DMS79 (cell line): ENCODE data around the gene SRGAP3.

ENCODE experiments used
- DNase-seq: peaks from one replicate; lab custom pipeline; 2025; lab: John Stamatoyannopoulos, UW

SRGAP3 gene

DNA sequence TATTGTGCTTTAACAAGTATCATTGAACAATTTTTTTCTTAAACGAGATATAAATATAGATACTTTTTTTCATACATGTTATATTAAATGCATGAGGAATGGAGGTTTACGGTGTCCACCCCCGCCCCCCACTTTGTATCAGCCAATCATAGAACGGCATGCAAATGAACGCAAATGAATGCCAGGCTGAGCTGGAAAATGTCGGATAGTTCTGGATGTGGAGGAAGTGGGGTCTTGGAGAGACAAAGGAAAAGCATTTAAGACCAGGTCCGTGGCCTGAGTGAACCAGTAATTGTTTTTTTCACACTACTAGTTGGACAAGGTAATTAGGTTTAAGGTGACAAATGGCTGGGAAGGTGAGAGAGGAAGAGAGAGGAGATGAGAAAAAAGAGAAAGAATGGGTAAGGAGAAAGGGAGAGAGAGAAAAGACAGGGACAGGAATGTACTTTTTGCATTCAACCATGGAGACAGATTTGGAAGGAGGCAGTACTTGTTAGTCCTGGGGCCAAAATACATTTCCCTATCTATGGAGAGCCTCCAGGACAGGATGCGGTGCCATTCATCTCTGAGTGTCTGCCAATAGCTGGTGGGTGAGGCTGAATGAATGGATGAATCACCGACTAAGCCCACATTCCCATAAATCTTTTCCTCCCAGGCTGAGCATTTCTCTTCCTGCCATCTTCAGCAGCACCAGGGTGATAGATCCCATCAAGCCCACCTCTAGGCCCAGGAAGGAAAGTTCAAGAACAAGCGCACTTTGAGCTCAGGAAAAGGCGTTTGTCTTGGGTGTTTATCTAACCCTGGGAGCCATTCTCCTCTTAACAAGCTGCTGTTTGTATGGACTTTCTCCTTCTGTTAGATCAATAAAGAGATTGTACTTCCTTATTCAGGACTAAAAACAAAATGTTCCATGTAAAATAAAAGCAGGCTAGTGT is 284.7 kb downstream of the SRGAP3 start:
- DNase-seq = no peak

DNA sequence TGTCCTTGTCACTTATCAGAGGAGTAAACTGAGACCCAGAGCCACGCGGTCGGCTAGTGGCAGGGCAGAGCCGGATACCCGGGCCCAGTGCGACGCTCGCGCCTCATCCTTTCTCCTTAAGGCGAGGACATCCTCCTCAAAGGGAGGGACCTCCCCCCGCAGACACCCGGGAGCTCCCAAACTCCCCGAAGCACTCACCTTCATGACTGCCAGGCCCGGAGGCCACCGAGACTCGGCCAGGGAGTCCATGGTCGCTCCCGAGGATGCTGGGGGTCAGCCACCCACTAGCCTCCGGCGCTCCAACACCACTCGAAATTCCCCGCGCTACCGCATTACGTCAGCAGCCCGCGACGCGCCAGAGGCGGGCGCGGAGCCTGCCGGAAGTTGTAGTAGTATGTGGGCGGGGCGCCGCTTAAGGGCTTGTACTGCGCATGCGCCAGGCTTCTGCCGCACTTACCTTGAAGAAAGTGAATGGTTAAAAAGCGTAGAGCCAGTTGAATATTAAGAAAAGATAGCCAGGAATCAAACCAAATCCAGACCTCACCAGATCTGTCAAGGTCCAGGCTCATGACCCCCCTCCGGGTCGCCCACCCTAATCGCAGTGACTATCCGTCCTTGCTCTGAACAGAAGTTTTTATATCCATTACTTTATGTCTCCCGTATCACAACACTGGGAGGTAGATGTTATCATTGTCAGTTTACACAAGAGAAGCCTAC is 286.2 kb downstream of the SRGAP3 start, which contains the start of gene RAD18:
RAD18 (minus strand) TSS at position 336 of the 717 bp plus-strand sequence; CDS start at position 249, 87 bp downstream.
- DNase-seq = peak; percentile 30

DNA sequence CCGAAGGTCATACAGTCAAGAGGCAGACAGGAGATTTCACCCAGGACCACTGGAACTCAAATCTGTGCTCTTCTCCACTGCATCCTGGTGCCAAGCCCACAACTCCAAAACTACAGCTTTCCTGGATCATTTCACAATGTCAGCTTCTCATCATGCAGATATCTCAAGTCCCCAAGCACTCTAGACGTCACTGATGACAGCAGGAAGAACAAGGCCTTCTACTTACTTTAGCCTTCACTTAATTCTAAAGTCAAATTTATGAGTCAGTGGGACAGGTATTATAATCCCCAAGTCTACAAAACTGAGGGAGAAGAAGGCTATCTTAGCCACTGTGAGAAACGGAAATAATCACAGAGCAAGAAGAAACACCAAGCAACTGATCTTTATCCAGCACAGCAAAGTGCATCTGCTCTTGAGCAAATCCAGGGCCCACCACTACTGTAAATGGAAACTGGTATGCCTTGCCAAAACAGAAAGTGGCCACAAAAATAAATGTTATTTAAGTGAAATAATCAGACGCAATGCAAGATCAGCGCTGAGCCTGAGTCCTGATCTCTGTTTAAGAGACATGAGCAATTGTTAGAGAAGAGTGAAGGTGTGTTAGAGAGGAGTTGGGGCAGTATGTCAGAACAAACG is 287.1 kb downstream of the SRGAP3 start:
- DNase-seq = no peak

DNA sequence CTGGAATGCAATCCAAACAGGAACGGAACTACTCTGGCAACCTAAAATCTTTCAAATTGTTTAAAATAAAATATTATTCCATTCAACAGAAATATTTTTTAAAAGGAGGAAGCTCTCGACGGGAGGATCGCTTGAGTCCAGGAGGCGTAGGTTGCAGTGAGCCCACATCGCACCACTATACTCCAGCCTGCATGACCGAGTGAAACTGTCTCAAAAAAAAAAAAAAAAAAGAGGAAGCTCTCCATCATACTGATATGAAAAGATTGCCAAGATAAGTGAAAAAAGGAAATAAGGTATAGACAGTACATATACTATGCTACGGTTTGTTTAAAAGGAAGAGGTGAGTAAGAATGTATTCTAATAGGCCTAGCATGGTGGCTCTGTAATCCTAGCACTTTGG is 289.8 kb downstream of the SRGAP3 start:
- no peak for DNase-seq

DNA sequence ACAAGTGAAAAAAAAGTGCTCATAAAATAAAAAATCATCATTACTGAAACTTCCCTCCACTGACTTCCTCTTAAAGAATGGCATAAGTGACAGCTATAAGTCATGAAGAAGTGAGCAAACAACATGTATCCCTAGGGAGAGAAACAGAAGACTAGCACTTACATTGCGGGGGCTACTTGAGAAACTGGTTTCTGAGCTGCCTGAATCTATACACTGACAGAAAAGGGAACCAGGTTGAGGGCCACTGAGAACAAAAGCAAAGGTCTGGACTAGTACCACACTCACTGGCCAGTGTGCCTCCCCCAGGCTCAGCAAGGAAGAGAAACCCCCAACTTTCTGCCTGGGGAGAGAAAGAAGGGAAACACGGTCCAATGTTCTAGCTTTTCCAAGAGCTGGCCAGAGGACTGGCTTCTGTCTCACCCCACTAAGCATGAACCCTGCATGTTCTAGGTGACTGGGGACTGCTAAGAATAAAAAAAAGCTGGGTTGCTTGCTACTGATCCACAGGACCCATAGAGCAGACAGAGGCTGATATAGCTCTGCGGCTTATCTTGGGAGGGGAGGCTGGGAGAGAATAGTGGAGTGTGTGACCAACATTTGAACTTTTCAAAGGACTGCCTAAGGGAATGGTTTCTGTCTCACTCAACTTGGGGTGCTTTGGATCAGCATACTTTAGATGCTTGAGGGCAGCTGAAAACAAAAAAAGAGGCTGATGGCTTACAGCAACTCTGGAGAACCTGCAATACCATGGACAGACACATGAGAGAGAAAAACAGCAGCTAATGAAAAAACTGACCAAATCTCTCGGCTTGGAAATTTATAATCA is 294.3 kb downstream of the SRGAP3 start:
- DNase-seq = no peak

DNA sequence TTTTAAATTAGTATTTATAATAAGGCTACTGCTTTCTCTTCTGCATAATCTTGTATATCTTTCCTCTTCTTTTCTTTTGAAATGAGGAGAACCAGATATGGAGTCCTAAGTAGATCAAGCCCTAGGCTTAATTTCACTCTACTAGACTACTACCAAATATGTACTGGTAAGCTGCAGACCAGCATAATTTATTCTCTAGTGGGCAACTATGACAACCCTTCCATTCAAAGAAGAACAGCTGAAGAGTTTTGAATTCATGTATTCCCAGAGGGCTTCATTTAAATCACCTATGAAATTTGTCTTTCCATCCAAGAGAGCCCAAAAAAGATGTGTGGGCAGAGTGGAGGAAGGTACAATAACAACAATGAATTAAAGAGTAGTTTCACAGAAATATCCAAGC is 296.1 kb downstream of the SRGAP3 start:
- DNase-seq = no peak

DNA sequence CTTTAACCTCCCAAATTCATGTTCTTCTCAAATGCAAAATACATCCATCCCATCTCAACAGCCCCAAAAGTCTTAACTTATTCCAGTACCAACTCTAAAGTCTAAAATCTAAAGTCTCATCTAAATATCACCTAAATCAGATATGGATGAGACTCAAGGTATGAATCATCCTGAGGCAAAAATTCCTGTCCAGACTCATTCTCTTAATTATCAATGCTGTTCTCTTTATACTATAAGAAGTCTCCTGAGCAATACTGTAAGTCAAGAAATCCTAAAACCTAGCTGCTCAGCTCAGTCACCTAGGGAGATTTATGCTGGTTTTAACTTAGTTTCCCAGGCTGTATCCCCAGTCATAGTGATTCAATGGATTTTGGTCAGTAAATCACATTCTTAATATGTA is 297.3 kb downstream of the SRGAP3 start:
- DNase-seq = no peak

DNA sequence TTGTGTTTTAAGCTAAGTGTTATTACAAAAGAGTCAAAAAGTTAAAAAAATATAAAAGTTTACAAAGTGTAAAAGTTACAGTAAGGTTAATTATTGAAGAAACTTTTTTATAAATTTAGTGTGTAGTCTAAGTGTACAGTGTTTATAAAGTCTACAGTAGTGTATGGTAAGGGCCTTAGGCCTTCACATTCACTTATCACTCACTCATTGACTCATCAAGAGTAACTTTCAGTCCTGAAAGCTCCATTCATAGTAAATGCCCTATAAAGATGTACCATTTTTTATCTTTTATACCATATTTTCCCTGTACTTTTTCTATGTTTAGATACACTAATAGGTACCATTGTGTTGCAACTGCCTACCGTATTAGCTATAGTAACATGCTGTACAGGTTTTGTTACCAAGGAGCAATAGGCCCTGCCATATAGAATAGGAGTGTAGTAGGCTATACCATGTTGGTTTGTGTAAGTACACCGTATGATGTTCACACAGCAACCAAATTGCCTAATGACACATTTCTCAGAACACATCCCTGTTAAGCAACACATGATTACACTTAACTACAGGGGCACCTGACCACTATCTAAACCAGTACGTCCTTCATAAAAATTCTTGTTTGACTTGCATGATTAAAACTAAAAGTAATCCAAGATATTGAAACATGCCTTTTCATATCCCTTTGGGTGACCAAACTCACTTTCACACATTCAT is 303.4 kb downstream of the SRGAP3 start:
- DNase-seq = no peak

DNA sequence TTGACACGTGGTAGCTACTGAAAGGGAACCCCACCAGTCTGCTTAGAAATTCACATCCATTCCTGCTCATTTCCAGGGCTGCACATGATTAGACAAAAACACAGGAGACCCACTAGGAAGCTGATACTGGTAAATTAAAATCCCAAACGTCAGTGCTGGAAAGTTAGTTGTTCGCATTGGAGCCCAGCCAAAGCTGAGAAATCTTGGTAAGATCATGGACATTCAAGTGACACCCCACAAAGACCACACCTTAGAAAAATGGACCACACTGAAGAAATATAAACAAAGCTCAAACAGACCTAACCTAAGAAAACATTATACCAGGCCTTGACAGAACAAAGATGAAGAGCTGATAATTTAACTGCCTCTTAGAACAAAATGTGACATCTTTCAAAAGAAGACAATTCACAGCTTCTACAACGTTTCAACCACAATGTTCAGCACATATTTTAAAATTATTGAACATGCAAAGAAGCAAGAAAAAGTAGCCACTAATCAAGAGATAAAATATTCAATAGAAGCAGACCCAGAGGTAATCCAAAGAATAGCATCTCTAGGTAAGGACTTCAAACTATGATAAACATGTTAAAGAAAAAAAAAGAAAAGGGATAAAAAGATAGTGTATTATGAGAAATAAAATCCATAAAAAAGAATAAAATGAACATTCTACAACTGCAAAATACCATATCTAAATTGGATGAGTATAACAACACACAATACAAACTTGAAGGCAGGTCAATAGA is 306.5 kb downstream of the SRGAP3 start:
- DNase-seq = no peak

DNA sequence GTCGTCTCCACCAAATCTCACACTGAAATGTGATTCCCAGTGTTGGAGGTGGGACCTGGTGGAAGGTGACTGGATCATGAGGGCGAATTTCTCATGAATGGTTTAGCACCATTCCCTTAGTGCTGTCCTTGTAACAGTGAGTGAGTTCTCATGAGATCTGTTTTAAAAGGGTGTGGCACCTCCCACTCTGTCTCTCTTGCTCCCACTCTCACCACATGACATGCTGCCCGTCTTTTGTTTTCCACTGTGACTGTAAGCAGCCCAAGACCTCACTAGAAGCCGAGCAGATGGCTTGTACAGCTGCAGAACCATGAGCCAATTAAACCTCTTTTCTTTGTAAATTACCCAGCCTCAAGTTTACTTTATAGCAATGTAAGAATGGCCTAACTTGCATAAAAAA is 307.3 kb downstream of the SRGAP3 start:
- no peak for DNase-seq

DNA sequence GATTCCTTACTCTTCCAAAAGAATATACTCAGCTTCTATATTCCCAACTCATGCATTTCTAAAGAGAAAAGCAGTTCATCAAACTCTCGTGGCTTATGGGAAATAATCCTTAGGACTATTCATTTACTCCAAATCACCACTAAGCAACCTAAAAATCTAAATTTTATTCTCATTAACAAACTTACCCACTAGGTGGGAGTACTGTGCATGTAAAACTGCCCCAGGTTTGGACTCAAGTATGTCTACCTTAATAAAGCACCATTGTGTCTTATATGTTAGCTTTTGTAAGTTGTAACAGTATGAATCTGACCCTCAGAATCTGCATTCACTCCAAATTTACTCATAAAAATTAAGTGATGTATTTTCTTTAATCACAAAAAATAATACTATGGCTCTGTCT is 311.4 kb downstream of the SRGAP3 start:
- no peak for DNase-seq

DNA sequence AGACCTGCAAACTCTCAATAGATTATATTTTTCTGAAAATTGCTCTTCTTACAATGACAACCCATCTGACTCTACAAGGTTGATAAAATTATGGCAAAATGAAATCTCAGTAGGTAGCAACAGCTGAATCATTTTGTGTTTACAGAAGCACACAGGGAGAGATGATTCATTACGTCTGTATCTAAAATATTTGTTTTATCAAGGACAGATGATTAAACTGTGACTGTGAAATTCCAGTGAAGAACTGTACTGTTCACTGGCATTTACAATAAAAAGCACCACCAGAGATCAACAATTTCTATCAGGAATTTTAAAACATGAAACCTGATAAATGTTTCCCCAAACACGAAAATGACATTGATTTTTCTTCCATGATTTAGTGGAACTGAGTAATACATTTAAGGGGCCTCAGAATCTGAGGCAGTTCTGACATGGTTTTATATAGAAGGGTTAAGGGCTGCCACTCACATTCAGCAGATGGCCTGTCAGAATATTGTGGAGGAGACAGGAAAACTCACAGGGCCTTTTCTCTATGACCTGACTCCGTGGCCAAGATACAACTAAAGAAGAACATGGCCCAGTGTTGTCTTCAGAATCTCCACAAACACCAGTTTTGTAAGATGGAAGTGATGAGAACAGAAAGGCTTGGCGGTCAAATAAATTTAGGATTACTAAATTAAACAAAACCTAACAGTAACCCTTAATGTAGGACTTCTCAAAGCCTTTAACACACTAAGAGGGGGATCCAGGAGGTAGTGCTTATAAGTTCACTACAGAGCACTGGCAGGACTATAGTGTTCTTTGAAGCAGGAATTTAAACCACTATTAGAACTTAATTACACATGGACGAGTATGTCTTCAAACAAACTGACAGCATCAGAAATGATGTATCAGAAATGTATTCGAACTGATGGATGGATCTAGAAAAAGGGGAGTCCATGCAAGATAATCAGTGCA is 312.1 kb downstream of the SRGAP3 start:
- no peak for DNase-seq

DNA sequence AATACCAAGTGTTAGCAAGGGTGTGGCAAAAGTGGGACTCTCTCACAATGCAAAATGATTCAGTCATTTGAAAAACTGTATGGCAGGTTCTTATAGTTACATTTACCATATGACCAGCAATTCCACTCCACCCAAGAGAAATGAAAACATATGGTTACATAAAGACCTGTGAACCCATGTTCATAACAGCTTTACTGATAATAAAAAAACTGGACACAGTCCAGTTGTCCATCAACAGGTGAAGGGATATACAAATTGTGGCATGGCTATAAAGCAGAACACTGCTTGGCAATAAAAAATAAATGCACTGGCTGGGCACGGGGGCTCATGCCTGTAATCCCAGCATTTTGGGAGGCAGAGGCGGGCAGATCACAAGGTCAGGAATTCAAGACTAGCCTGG is 316.9 kb downstream of the SRGAP3 start:
- DNase-seq = no peak

DNA sequence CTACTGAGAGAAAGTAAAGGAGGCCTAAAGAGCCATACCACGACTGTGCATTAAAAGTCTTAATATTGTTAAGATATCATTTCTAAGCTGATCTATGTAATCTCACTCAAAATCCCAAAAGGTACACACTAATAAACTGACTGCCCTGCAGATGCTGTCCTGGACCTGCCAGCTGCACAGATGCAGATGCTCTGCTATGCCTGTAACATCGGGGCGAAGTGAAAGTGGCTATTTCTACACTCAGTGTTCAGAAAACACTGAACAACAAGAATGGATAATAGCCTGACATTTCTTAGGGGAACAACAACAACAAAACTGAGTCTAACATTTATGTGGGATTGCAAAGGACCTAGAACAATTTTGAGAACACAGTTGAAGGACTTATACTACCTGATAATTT is 318.1 kb downstream of the SRGAP3 start:
- DNase-seq = no peak
